GM19467 (cell line): ENCODE data around the gene PBX4.
"Not testable (repeated sequence)": the region's sequence is repeated elsewhere in the genome, so short reads cannot be mapped to it uniquely, and the experiment has no call there.

Experiments
- ATAC-seq: cut with Tn5 transposase; IDR thresholded peaks from one replicate; pipeline ENCODE4 v1.9.1; 2021; ENCODE audit warnings: mild to moderate bottlenecking, moderate library complexity; ENCODE audit not compliant: unreplicated experiment

PBX4 gene

GRCh38 chr19:19627621-19628500 is 9.4 kb upstream of the PBX4 start, which contains the start of gene LPAR2:
TSS of gene LPAR2 (minus strand) at chr19:19628220. CDS start at chr19:19627275, 945 bp downstream.
- ATAC-seq, result no peak

GRCh38 chr19:19626516-19627472 is 8.3 kb upstream of the PBX4 start:
- no peak for ATAC-seq

DNA sequence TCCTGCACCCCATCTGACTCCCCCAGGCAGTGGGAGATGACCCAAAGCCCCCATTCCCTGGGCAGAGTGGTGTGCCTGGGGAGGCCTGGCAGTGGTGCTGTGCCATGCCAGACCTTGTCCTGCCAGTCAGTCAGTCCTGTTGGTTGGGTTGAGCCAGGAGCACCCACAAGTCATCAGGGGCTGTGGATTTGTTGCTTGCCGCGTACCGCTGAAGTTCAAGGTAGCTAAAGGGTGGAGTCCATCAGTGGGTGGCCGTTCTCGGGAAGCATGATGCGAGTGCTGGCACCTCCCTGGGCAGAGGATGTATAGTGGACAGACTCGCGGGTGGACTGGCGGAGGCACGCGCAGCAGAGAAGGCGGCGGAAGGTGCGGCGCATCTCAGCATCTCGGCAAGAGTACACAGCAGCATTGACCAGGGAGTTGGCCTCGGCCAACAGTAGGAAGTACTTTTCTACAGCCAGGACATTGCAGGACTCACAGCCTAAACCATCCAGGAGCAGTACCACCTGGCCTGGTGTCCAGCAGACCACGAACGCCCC is 5.6 kb upstream of the PBX4 start:
- ATAC-seq, result no peak

- no peak for ATAC-seq
Measured at GRCh38 chr19:19623383-19623782, 4.9 kb upstream of the PBX4 start.

DNA sequence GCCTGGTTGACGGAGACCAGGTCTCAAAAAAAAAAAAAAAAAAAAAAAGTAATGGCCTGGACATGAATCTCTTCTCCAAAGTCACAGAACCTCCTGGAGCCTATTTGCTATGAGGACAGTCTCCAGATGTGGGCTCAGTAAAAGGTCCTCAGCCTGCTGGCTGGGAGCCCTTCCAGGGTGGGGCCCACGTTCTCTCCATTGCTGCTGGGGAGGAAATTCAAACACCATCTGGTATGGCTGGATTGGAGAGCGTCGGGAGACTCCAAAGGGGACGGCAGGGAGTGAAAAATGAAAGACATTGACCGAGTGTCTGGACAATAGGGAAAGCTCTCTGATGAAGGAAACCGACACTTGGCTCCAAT is 1.3 kb upstream of the PBX4 start:
- no peak for ATAC-seq

DNA sequence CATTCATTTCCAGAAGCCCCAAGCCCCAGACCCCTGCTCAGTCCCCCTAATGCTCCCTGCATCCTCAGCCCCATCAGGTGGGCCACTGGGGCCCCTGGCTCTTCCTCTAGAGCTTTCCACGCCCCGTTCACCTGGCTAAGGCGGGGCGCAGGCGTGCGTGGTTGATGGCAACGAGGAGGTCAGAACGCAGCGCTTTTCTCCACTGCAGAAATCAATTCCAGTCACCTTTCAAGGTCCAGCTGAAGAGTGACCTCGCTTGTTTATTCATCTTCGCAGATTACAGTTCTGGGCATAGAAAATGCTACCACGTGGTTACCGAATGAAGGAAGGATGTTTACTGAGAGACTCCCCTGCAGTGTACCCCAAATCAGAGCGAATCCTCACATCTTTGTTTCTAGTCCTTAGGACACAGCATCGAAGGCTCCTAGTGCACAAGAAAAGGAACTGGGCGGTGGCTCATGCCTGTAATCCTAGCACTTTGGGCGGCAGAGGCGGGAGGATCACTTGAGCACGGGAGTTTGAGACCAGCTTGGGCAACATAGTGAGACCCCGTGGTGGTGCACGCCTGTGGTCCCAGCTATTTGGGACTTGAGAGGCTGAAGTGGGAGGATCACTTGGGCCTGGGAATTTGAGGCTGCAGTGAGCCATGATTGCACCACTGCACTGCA is 828 bp upstream of the PBX4 start:
- ATAC-seq, result no peak

DNA sequence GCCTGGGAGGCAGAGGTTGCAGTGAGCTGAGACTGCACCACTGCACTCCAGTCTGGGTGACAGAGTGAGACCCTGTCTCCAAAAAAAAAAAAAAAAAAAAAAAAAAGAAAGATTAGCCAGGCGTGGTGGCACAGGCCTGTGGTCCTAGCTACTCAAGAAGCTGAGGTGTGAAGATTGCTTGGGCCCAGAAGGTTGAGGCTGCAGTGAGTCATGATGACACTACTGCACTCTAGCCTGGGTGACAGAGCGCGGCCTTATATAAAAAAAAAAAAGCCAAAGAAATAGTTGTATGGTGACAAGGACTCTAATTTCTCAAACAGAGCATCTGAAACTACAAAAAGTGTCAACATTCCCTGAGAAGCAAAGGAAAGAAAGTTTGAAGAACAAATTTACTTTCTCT is 3.4 kb downstream of the PBX4 start:
- ATAC-seq, result no peak

- ATAC-seq, result no peak
Measured at GRCh38 chr19:19613506-19613905, 5.0 kb downstream of the PBX4 start.

DNA sequence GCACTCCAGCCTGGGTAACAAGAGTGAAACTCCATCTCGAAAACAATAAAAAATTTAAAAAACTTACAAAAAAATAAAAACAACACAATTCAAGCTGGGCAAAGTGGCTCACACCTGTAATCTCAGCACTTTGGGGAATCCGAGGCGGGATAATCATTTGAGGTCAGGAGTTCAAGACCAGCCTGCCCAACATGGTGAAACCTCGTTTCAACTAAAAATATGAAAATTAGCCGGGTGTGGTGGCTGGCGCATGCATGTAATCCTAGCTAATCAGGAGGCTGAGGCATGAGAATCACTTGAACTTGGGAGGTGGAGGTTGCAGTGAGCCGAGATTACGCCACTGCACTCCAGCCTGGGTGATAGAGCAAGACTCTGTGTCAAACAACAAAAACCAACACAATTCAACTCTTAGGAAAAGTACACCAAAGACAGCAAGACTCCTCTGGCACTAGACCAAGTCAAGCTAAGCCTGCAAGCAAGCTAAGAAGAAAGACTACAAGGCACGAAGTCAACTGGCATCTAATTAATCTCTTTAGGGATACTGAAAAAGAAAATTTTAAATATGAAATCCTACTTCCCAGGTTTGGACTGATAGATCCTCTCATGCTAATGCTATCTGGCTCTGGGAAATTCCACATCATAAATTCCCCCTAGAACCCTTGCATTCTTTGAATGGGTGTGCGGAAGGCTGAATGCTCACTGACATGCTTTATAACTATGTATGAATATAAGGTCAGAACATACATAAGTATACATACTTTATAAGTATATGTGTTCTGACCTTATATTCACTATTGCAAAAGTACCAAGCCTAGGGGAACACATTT is 7.9 kb downstream of the PBX4 start:
- no peak for ATAC-seq

- not testable (repeated sequence) for ATAC-seq
Measured at GRCh38 chr19:19606686-19607085, 11.8 kb downstream of the PBX4 start.

DNA sequence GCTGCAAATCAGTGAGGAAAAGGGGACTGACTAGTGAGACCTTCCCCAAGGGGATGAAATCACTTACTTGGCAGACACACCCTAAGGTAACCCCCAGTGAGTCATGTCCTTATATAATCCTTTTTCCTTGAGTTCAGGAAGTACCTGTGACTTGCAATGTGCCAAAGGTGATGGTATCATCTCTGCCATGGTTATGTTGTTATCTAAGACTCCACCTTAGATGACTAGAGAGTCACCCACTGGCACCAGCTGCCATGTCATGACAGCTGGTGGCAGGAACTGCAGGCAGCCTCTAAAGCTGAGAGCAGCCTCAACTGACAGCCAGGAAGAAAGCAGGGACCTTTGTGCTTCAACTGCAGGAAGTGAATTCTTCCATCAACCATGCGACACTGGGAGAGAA is 12.5 kb downstream of the PBX4 start:
- ATAC-seq, result no peak

DNA sequence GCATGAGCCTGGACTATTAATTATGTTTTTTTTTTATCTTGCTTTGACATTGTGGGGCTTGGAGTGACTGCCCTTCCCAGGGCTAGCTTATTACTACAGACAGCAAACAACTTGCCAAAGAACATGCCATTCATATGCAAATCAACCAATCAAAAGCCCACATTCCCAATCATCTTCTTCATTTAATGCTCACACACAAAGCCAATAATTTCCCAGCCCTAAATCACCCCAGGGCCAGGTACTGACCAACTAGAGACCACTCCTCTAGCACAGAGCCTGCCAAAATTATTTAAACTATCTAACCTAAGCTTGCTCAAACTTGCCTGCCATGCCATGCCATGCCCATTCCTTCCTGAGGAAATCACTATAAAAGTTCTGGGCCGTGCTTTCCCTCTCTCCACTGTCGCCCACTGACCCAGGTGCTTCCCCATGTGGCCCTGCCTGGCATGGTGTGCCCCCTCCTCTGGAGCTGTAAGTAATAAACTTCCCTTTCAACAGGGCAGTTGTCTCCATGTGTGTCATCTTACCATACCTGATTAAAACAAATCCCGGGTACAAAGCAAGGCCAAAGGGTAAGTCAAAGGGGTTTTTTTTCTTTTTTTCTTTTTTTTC is 15.7 kb downstream of the PBX4 start:
- ATAC-seq, result no peak

- ATAC-seq, result no peak
Measured at GRCh38 chr19:19602136-19602712, 16.3 kb downstream of the PBX4 start.

DNA sequence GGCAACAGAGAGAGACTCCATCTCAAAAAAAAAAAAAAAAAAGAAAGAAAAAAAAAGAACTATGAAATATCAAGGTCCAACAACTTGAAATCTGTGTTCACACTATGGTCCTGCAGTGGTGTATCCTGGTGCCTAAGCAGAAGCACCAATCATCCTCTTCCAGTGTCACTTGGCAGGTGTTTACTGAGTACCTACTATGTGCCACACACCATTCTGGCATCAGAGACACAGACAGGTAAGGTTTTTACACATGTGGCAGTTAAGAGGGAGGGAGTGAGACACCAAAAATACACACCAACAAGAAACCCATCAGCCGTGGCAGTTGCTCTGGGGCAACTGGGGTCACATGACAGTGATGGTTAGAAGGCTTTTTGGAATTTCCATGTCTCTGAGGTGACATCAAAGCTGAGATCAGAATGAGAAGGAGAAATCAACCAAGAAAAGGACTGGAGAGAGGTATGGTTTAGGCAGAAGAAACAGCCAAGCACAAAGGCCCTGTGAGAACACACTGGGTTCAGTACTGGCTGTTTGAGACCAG is 17.6 kb downstream of the PBX4 start:
- no peak for ATAC-seq

- ATAC-seq, result not testable (repeated sequence)
Measured at GRCh38 chr19:19598728-19599451, 19.6 kb downstream of the PBX4 start.

- ATAC-seq, result peak; percentile 49
Measured at GRCh38 chr19:19597809-19598306, 20.6 kb downstream of the PBX4 start.

DNA sequence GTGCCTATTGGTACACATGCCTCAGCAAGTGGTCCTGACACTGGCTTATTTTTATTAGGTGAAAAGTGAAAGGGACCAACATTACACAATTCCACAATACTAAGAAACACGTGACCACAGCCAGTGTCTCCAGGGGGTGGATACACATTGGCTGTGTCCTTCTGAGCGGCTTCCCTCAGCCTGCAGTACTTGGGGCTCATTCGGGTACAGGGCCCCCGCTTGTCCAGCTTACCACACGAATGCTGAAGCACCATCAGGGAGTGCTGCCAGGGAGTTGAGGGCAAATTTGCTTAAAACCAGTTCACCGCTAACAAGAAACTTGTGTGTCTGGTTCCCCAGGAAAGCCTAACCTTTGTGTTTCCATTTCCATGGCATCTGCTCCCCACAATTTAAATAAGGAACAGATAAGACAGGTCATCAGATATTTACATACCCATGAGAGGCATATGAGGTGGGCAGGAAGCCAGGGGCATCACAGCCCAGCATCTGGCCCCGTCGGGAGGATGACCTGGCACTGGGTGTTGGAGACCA is 23.3 kb downstream of the PBX4 start:
- no peak for ATAC-seq

DNA sequence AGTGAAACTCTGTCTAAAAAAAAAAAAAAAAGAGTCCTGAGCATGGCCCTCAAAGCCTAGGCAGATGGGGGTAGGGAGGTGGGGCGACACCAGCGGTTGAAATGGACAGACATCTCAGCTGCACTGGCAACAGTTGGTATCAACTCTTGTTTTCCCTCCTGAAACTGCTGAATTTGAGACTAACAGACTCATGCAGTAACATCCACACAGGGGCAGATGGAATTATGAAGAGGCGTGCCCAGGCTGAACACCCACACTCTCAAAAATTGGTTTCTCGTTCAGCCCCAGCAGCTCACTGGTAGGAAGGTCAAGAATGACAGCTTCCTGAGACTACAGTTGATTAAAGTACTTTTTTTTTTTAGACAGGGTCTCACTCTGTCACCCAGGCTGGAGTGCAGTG is 24.1 kb downstream of the PBX4 start:
- ATAC-seq, result no peak
